ENCODE data around the gene GPATCH1.
"Not testable (repeated sequence)": the region's sequence is repeated elsewhere in the genome, so short reads cannot be mapped to it uniquely, and the experiment has no call there.

Gene GPATCH1

GRCh38 chr19:33039815-33040214, 41.2 kb upstream of the GPATCH1 start:
- Histone ChIP-seq H3K27ac (no peak overlapping the region), H3K4me3 (no peak overlapping the region)
- TF ChIP-seq CTCF (IDR thresholded peaks at IDR 0.05), result no peak
- no peak for DNase-seq (ENCODE audit: low spot score)

GRCh38 chr19:33040994-33041827, 39.8 kb upstream of the GPATCH1 start:
- DNase-seq (ENCODE audit: low spot score), result no peak
- no peak overlapping the region for H3K27ac ChIP-seq
- no peak overlapping the region for H3K4me3 ChIP-seq
- TF ChIP-seq CTCF (IDR thresholded peaks at IDR 0.05), result no peak

GRCh38 chr19:33041828-33042160, 39.2 kb upstream of the GPATCH1 start:
- not testable (repeated sequence) for H3K27ac ChIP-seq; H3K4me3 ChIP-seq; DNase-seq (ENCODE audit: low spot score)

- no peak overlapping the region for H3K27ac ChIP-seq
Measured at GRCh38 chr19:33047422-33047821, 33.6 kb upstream of the GPATCH1 start.

GRCh38 chr19:33048806-33049676, 31.9 kb upstream of the GPATCH1 start:
- Histone ChIP-seq H3K27ac (no peak overlapping the region), H3K4me3 (no peak overlapping the region)
- no peak for TF ChIP-seq CTCF (IDR thresholded peaks at IDR 0.05)
- DNase-seq (ENCODE audit: low spot score), result no peak

More at GRCh38 chr19:33047422-33047821, 33.6 kb upstream of the GPATCH1 start:
- H3K4me3 ChIP-seq, result no peak overlapping the region
- no peak for DNase-seq (ENCODE audit: low spot score)
- TF ChIP-seq CTCF (IDR thresholded peaks at IDR 0.05), result no peak

- Histone ChIP-seq H3K27ac (no peak overlapping the region), H3K4me3 (no peak overlapping the region)
- TF ChIP-seq CTCF (IDR thresholded peaks at IDR 0.05), result no peak
- DNase-seq (ENCODE audit: low spot score), result no peak
Measured at GRCh38 chr19:33050110-33050509, 30.9 kb upstream of the GPATCH1 start.

- no peak overlapping the region for H3K27ac ChIP-seq
- TF ChIP-seq CTCF (IDR thresholded peaks at IDR 0.05), result no peak
- DNase-seq (ENCODE audit: low spot score), result no peak
- no peak overlapping the region for H3K4me3 ChIP-seq
Measured at GRCh38 chr19:33052352-33052972, 28.5 kb upstream of the GPATCH1 start.

Measured in coronary artery (tissue), 2 donors.